GM12865 (cell line): ENCODE results near the gene ZNF225.

Source experiments
- DNase-seq: peaks from one replicate; pipeline ENCODE4 v3.0.0; 2010; ENCODE audit warnings: low read depth
- H3K4me3 ChIP-seq: 2 replicates; pipeline ENCODE4 v1.5.1; 2011; ENCODE audit warnings: mild to moderate bottlenecking, low read depth, low read length, control low read depth
- CTCF ChIP-seq: IDR thresholded peaks from 2 replicates; pipeline ENCODE4 v1.5.1; 2011; ENCODE audit warnings: low read length, control low read depth, low read depth, inconsistent platforms; ENCODE audit not compliant: insufficient read depth; ENCODE audit errors: missing control alignments

Gene ZNF225

GRCh38 chr19:44113138-44113783 is at the start of gene ZNF225:
ZNF225 (plus strand) TSS chr19:44113399; CDS start chr19:44115828, 2,429 bp downstream.
- peak within 1 kb of the TSS; percentile 80 for H3K4me3 ChIP-seq
- TF ChIP-seq CTCF: no peak
- DNase-seq: peak; percentile 97

GRCh38 chr19:44066305-44066704 is 46.9 kb upstream of the ZNF225 start:
- TF ChIP-seq CTCF: no peak

GRCh38 chr19:44069415-44069814 is 43.8 kb upstream of the ZNF225 start:
- no peak overlapping the region for H3K4me3 ChIP-seq
- TF ChIP-seq CTCF: no peak
- no peak for DNase-seq

More at GRCh38 chr19:44066305-44066704, 46.9 kb upstream of the ZNF225 start:
- no peak for DNase-seq
- no peak overlapping the region for H3K4me3 ChIP-seq

- DNase-seq: peak; percentile 71
- TF ChIP-seq CTCF: no peak
- peak within 1 kb of the TSS; percentile 41 for H3K4me3 ChIP-seq
These were observed 41.2 kb upstream of the ZNF225 start, which contains the start of gene ZNF284 for GRCh38 chr19:44071824-44072542. ZNF284 (plus strand) TSS chr19:44072159; CDS start chr19:44076390, 4,231 bp downstream.

- no peak for TF ChIP-seq CTCF
These were observed 40.4 kb upstream of the ZNF225 start for GRCh38 chr19:44072543-44073401.

GRCh38 chr19:44076325-44076724 is 36.9 kb upstream of the ZNF225 start:
- DNase-seq: no peak
- no peak for TF ChIP-seq CTCF
- no peak overlapping the region for H3K4me3 ChIP-seq

More at GRCh38 chr19:44072543-44073401, 40.4 kb upstream of the ZNF225 start:
- no peak for DNase-seq
- peak overlapping the region; percentile 41 for H3K4me3 ChIP-seq
